A673 (cell line): ENCODE data around the gene CT45A1.

Experiments
- CTCF ChIP-seq: fragments of 300-800, 200-600 bp; sonication (generic); conservative IDR thresholded peaks from 2 replicates; pipeline ENCODE4 v1.5.1; 2017; ENCODE audit warnings: low read depth, mild to moderate bottlenecking, antibody characterized with exemption, low read length, moderate library complexity, mixed read lengths
- EZH2 ChIP-seq: fragments of 200-600 bp; sonication (generic); IDR thresholded peaks from 2 replicates; pipeline ENCODE4 v1.6.1; 2017; ENCODE audit warnings: borderline replicate concordance, low read depth, mild to moderate bottlenecking, mixed read lengths, antibody characterized with exemption, low read length; ENCODE audit not compliant: poor library complexity, severe bottlenecking

- TF ChIP-seq CTCF (peak; percentile 69), EZH2 (no peak)
Measured at GRCh38 chrX:135707880-135708279, 5.6 kb upstream of the CT45A1 start.
